K562 (cell line): Measurements from ENCODE around the gene TEX28. TPM values are rescaled to one million over a fixed set of nuclear protein-coding genes. Genes with fewer than 3 reads are reported as not detected.

Source experiments
- ATAC-seq: fragments of 200-7000 bp; cut with Tn5 transposase; 3 replicates; pipeline ENCODE4 v1.9.1; 2020; ENCODE audit warnings: moderate library complexity
- BruUV-seq: library from RNA; stranded (reverse); fragments of 400-500 nt; replicated peaks from 2 replicates; lab custom pipeline; 2021; lab: Mats Ljungman, UMichigan
- CTCF ChIA-PET: fragments of 300-600 bp; formaldehyde crosslinking; extraction: SDS; loops from one replicate; lab custom pipeline; 2021; ENCODE audit warnings: low intra/inter-chr PET ratio; lab: Yijun Ruan, JAX
- POLR2A ChIA-PET: fragments of 300-600, 350-650 bp; sonication (Branson Sonifier 250); formaldehyde crosslinking; extraction: SDS; loops from one replicate; lab custom pipeline; 2021; ENCODE audit warnings: antibody characterized with exemption, inconsistent platforms; lab: Yijun Ruan, JAX
- DNase-seq, 4 experiments: peaks; one replicate each; pipeline versions ENCODE4 v3.0.0 to v3.0.0-alpha.2; 2011 to 2018; ENCODE audit warnings: low spot score in 3 of 4, mixed read lengths in 3 of 4; ENCODE audit errors: extremely low read depth in 1 of 4
- FAIRE-seq: peaks from 2 replicates; lab custom pipeline; 2011; peaks lifted over from hg19 to GRCh38; lab: Jason Lieb, UNC
- H2AFZ ChIP-seq: 2 replicates; pipeline ENCODE4 v1.6.0; 2011; ENCODE audit warnings: low read depth, low read length, control low read depth, inconsistent platforms
- H3K27ac ChIP-seq: fragments of 200-600 bp; 3 replicates; pipeline ENCODE4 v1.8.0; 2011; ENCODE audit warnings: low read depth, mild to moderate bottlenecking, control low read depth, inconsistent platforms, low read length, moderate library complexity, mixed read lengths; ENCODE audit errors: extremely low read depth
- H3K27me3 ChIP-seq, 2 experiments: fragments of 300-600 bp in 1 of 2; 2 replicates in 1 of 2; 3 replicates in 1 of 2; pipeline versions ENCODE4 v1.6.0 to v1.8.0; 2011; ENCODE audit warnings: inconsistent platforms in 2 of 2, low read length in 2 of 2, mild to moderate bottlenecking in 1 of 2, mixed read lengths in 1 of 2, moderate library complexity in 1 of 2; ENCODE audit not compliant: control insufficient read depth in 2 of 2, insufficient read depth in 2 of 2
- H3K36me3 ChIP-seq: fragments of 300-600 bp; 3 replicates; pipeline ENCODE4 v1.8.0; 2011; ENCODE audit warnings: mild to moderate bottlenecking, low read length, inconsistent platforms; ENCODE audit not compliant: control insufficient read depth, insufficient read depth
- H3K4me1 ChIP-seq, 2 experiments: fragments of 200-600 bp in 1 of 2; replicated peaks in 1 of 2; 2 replicates in 1 of 2; 3 replicates in 1 of 2; pipeline versions ENCODE4 v1.5.1 to v1.8.0; 2011; ENCODE audit warnings: inconsistent platforms in 2 of 2, low read length in 2 of 2, mild to moderate bottlenecking in 1 of 2, mixed read lengths in 1 of 2, moderate library complexity in 1 of 2; ENCODE audit not compliant: control insufficient read depth in 2 of 2, insufficient read depth in 2 of 2
- H3K4me2 ChIP-seq: 2 replicates; pipeline ENCODE4 v1.6.1; 2011; ENCODE audit warnings: low read length, control low read depth, inconsistent platforms, mixed read lengths; ENCODE audit not compliant: insufficient read depth
- H3K4me3 ChIP-seq: fragments of 200-600 bp; sonication (generic), shearing (Covaris generic); 2 replicates; pipeline ENCODE4 v1.5.1; 2016; ENCODE audit warnings: control low read depth, inconsistent platforms
- H3K79me2 ChIP-seq: fragments of 200-600 bp; 3 replicates; pipeline ENCODE4 v1.8.0; 2011; ENCODE audit warnings: low read length, inconsistent platforms; ENCODE audit not compliant: control insufficient read depth, insufficient read depth
- H3K9ac ChIP-seq, 2 experiments: 2 replicates each; pipeline versions ENCODE4 v1.6.0 to v1.6.1; 2011; ENCODE audit warnings: low read depth in 2 of 2, low read length in 2 of 2, control low read depth in 1 of 2, inconsistent platforms in 1 of 2, mild to moderate bottlenecking in 1 of 2, mixed read lengths in 1 of 2; ENCODE audit not compliant: insufficient read depth in 1 of 2
- H3K9me1 ChIP-seq: one replicate; pipeline ENCODE4 v1.6.0; 2011; ENCODE audit warnings: inconsistent platforms, mild to moderate bottlenecking, low read length, moderate library complexity; ENCODE audit not compliant: control insufficient read depth, insufficient read depth
- H3K9me3 ChIP-seq: replicated peaks from 2 replicates; pipeline ENCODE4 v1.5.1; 2011; ENCODE audit warnings: low read depth, low read length, inconsistent platforms; ENCODE audit not compliant: control insufficient read depth, insufficient read depth
- H4K20me1 ChIP-seq: replicated peaks from 2 replicates; pipeline ENCODE4 v1.6.1; 2011; ENCODE audit warnings: low read length, inconsistent platforms, mixed read lengths; ENCODE audit not compliant: control insufficient read depth, insufficient read depth
- ETV5 ChIP-seq: sonication (generic); formaldehyde crosslinking; IDR thresholded peaks from 2 replicates; pipeline ENCODE4 v1.4.0; 2020; ENCODE audit warnings: low read depth, mild to moderate bottlenecking, missing genetic modification reagents
- SFPQ ChIP-seq: fragments of 200-400 bp; formaldehyde crosslinking; IDR thresholded peaks from 2 replicates; pipeline ENCODE4 v1.6.1; 2017; ENCODE audit warnings: mild to moderate bottlenecking, low read depth, low read length, moderate library complexity
- SIN3B ChIP-seq: fragments of 450-650 bp; IDR thresholded peaks from 2 replicates; pipeline ENCODE4 v1.6.1; 2017; ENCODE audit warnings: low read depth, mild to moderate bottlenecking, moderate library complexity
- ZNF121 ChIP-seq: sonication (generic); formaldehyde crosslinking; conservative IDR thresholded peaks from 2 replicates; pipeline ENCODE4 v1.8.0; 2022; ENCODE audit warnings: missing genetic modification reagents
- ZNF143 ChIP-seq: sonication (generic); formaldehyde crosslinking; IDR thresholded peaks from 2 replicates; pipeline ENCODE4 v1.9.0; 2022; ENCODE audit warnings: mild to moderate bottlenecking, missing genetic modification reagents
- ZNF274 ChIP-seq: IDR thresholded peaks from 2 replicates; pipeline ENCODE4 v1.6.1; 2011; ENCODE audit warnings: low read depth, mild to moderate bottlenecking, low read length, moderate library complexity, borderline replicate concordance
- WGBS: fragments of 100-300 bp; shearing (Covaris generic); methylation state at CpG from one replicate; pipeline ENCODE4 v1.1.6; 2016; ENCODE audit warnings: low coverage, mixed read lengths; ENCODE audit not compliant: insufficient coverage; ENCODE audit errors: missing lambda C conversion rate; 5-methylcytosine and 5-hydroxymethylcytosine counted together
- in situ Hi-C: fragments of 300-500 bp; cut with MboI; formaldehyde crosslinking; loops from 4 replicates; pipeline ENCODE4 v1.15.0; 2018; ENCODE audit warnings: inconsistent platforms, mixed read lengths
- intact Hi-C: fragments of 100-400 bp; cut with micrococcal nuclease; formaldehyde crosslinking; loops from 2 replicates; pipeline ENCODE4 v1.14.2; 2022
- polyA plus RNA-seq, 8 experiments: library from polyadenylated mRNA; depleted of rRNA in 4 of 8; stranded (reverse) in 5 of 8; unstranded in 3 of 8; fragments of >200 nt; fragmentation: Nextera tagmentation in 2 of 8; fragmentation: Illumina TruSeq in 1 of 8; extraction: Ambion mirVana in 2 of 8; extraction: Trizol in 1 of 8; gene quantifications; 2 replicates each; pipeline versions ENCODE4 v1.2.1 to v1.2.3, GENCODE V29; 2011 to 2014; ENCODE audit warnings: inconsistent platforms in 1 of 8, missing spikeins in 1 of 8
- total RNA-seq, 7 experiments: library from RNA; depleted of rRNA in 6 of 7; stranded (reverse); fragments of >200 nt in 6 of 7; fragmentation: Illumina TruSeq in 2 of 7; extraction: Trizol in 2 of 7; gene quantifications; 2 replicates each; pipeline versions ENCODE4 v1.2.1 to v1.2.3, GENCODE V29; 2011 to 2021; ENCODE audit warnings: low replicate concordance in 1 of 7

TEX28 gene
- total and polyA plus RNA-seq, 9 of the 15 experiments (the other 6 are each of a cell fraction or from before 2014, with no cell fraction given), result not detected

- Histone ChIP-seq H3K4me1 (no peaks in the 10 kb centered on the region; a peak in 1 of 5 replicates), H3K4me3 (no peak overlapping the region), H3K79me2 (no peaks in the 10 kb centered on the region), H3K9me1 (no peaks in the 10 kb centered on the region), H2AFZ (no peak overlapping the region), H3K4me2 (no peak overlapping the region), H3K9ac (no peak overlapping the region), H3K27me3 (peaks cover 27 to 52% of the 10 kb centered on the region in 2 experiments), H4K20me1 (no peaks in the 10 kb centered on the region), H3K27ac (no peak overlapping the region), H3K36me3 (no peaks in the 10 kb centered on the region), H3K9me3 (no peaks in the 10 kb centered on the region)
- FAIRE-seq (no peak), ATAC-seq (no peak), DNase-seq (no peak)
- intact Hi-C loops (no loop called here), in situ Hi-C loops (no loop called here)
- ChIA-PET CTCF (no interaction called here), POLR2A (interaction anchor here (0.9 kb wide), 1 partner anchor 42 kb away, joined by 3 read pairs; no protein-coding TSS in a partner anchor)
- 20% methylated on average over 5 of the region's 5 CpGs for WGBS
- no peak for TF ChIP-seq ETV5 (CRISPR knock-in tag)
- no peak for TF ChIP-seq ZNF274
- TF ChIP-seq SFPQ, result no peak
- no peak for TF ChIP-seq ZNF121 (CRISPR knock-in tag)
- TF ChIP-seq ZNF143 (CRISPR knock-in tag), result no peak
- no peak for TF ChIP-seq SIN3B
- BruUV-seq, result no TSS peak
Observed at GRCh38 chrX:154328646-154329045, 33.7 kb upstream of the TEX28 start.
